ENCODE results near the gene ADGRL1.
"Not testable (repeated sequence)": the region's sequence is repeated elsewhere in the genome, so short reads cannot be mapped to it uniquely, and the experiment has no call there.

Gene ADGRL1

GRCh38 chr19:14152713-14153112 lies 53.3 kb downstream of the ADGRL1 start:
- no peak overlapping the region for H3K4me3 ChIP-seq (ENCODE audit: low read depth in 1 of 5, low read length in 5 of 5)
- peaks cover 3 to 50% (median 47%) of the 10 kb centered on the region in 5 donors for H3K36me3 ChIP-seq (ENCODE audit: control insufficient read depth in 5 of 5, insufficient read depth in 5 of 5, low read length in 5 of 5)
- H3K9me3 ChIP-seq (ENCODE audit: control insufficient read depth in 5 of 5, low read length in 5 of 5), result no peaks in the 10 kb centered on the region
- no peaks in the 10 kb centered on the region for H3K27me3 ChIP-seq (ENCODE audit: control insufficient read depth in 5 of 5, insufficient read depth in 4 of 5, low read length in 5 of 5)
- no peak overlapping the region for H3K9ac ChIP-seq (ENCODE audit: low read length in 5 of 5)
- H3K4me1 ChIP-seq (ENCODE audit: control insufficient read depth in 5 of 5, insufficient read depth in 5 of 5, low read length in 5 of 5), result peaks cover 2 to 30% (median 29%) of the 10 kb centered on the region in 5 donors
- H3K27ac ChIP-seq (ENCODE audit: low read depth, low read length), result no peak overlapping the region

GRCh38 chr19:14150770-14151661 lies 55.0 kb downstream of the ADGRL1 start:
- H3K9me3 ChIP-seq (ENCODE audit: control insufficient read depth in 5 of 5, low read length in 5 of 5), result no peaks in the 10 kb centered on the region
- peaks cover 3 to 34% (median 31%) of the 10 kb centered on the region in 5 donors for H3K36me3 ChIP-seq (ENCODE audit: control insufficient read depth in 5 of 5, insufficient read depth in 5 of 5, low read length in 5 of 5)
- no peak overlapping the region for H3K27ac ChIP-seq (ENCODE audit: low read depth, low read length)
- H3K9ac ChIP-seq (ENCODE audit: low read length in 5 of 5), result peak overlapping the region in 1 of 5 donors; percentile 2
- H3K4me1 ChIP-seq (ENCODE audit: control insufficient read depth in 5 of 5, insufficient read depth in 5 of 5, low read length in 5 of 5), result peaks cover 2 to 39% (median 30%) of the 10 kb centered on the region in 5 donors
- H3K27me3 ChIP-seq (ENCODE audit: control insufficient read depth in 5 of 5, insufficient read depth in 4 of 5, low read length in 5 of 5), result no peaks in the 10 kb centered on the region
- H3K4me3 ChIP-seq (ENCODE audit: low read depth in 1 of 5, low read length in 5 of 5), result no peak overlapping the region

DNA sequence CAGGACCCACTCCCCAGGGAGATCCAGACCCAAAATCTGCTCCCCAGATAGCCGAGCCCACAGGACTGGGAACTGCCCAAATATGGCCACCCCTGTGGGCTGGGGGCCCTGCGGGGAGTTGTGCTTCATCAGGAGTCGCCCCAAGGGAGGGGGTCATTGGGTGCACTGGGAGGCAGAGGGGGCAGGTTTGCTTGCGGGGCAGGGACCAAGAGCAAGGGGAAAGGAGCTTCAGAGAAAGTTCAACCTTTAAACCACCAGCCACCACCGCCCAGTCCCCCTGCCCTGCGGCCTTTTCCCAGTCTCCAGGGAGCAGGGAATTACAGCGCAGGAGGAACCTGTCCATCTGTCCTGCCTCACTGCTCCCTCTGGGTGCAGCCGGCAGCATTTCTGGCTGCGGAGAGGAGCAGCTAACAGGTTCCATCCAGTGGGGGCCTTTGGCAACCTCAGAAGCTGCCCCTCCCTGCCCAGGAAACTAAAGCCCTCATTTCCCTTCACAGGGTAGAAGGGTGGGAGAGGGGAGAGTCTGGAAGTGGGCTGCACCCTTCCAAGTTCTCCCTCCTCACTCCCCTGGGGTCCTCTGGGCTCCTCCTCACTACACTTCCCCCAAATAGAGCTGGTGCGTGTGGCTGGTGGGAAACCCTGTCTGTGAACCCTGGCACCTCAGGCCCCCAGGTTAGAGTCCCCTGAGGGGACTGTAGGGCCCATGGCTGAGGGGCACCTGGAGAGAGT lies 55.8 kb downstream of the ADGRL1 start:
- H3K4me3 ChIP-seq (ENCODE audit: low read depth in 1 of 5, low read length in 5 of 5), result peak overlapping the region in 2 of 5 donors; percentile 38 to 39
- peak overlapping the region; percentile 30 for H3K27ac ChIP-seq (ENCODE audit: low read depth, low read length)
- H3K9me3 ChIP-seq (ENCODE audit: control insufficient read depth in 5 of 5, low read length in 5 of 5), result no peaks in the 10 kb centered on the region
- peak overlapping the region in 4 of 5 donors; percentile 2 to 51 (median 21) for H3K9ac ChIP-seq (ENCODE audit: low read length in 5 of 5)
- H3K36me3 ChIP-seq (ENCODE audit: control insufficient read depth in 5 of 5, insufficient read depth in 5 of 5, low read length in 5 of 5), result peaks cover 0 to 27% (median 25%) of the 10 kb centered on the region in 5 donors
- no peaks in the 10 kb centered on the region for H3K27me3 ChIP-seq (ENCODE audit: control insufficient read depth in 5 of 5, insufficient read depth in 4 of 5, low read length in 5 of 5)
- H3K4me1 ChIP-seq (ENCODE audit: control insufficient read depth in 5 of 5, insufficient read depth in 5 of 5, low read length in 5 of 5), result peaks cover 2 to 39% (median 30%) of the 10 kb centered on the region in 5 donors

GRCh38 chr19:14149509-14149994 lies 56.4 kb downstream of the ADGRL1 start:
- H3K9me3 ChIP-seq (ENCODE audit: control insufficient read depth in 5 of 5, low read length in 5 of 5), result no peaks in the 10 kb centered on the region

DNA sequence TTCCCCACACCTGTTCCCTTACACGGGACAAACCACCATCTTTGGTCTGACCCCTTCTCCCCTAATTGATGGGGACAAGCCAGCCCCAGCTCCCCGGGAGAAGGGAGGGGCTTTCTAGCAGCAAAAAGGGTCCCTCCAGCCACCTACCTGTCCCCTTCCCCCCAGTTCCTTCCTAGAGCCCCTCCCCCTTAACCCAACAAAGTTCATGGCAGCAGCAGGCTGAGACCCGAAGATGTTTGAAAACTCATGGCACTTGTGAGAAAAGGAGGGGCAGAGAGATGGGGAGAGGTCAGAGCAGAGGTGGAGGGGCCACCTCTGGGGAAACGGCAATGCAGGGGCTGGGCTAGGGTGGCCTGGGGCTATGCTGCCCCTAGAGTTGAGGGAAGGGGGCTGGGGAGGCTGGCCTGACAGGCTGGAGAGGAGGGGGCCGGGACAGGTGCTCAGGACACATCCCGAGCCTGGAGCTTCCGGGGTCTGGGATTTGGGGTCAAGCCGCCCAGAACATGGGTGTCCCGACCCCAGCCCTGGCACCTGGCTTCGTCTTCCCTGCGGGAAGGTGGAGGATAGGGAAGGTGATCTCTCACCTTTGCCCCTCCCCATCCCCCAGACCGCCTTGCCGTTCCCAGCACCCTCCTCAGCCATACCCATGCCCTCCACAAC lies 57.1 kb downstream of the ADGRL1 start:
- peaks cover 0 to 18% (median 17%) of the 10 kb centered on the region in 5 donors for H3K36me3 ChIP-seq (ENCODE audit: control insufficient read depth in 5 of 5, insufficient read depth in 5 of 5, low read length in 5 of 5)
- H3K4me3 ChIP-seq (ENCODE audit: low read depth in 1 of 5, low read length in 5 of 5), result peak overlapping the region in 3 of 5 donors; percentile 36 to 39 (median 38)
- no peaks in the 10 kb centered on the region for H3K9me3 ChIP-seq (ENCODE audit: control insufficient read depth in 5 of 5, low read length in 5 of 5)
- H3K4me1 ChIP-seq (ENCODE audit: control insufficient read depth in 5 of 5, insufficient read depth in 5 of 5, low read length in 5 of 5), result peaks cover 2 to 39% (median 30%) of the 10 kb centered on the region in 5 donors
- peak overlapping the region in 3 of 5 donors; percentile 4 to 44 (median 38) for H3K9ac ChIP-seq (ENCODE audit: low read length in 5 of 5)
- H3K27me3 ChIP-seq (ENCODE audit: control insufficient read depth in 5 of 5, insufficient read depth in 4 of 5, low read length in 5 of 5), result no peaks in the 10 kb centered on the region
- peak overlapping the region; percentile 18 for H3K27ac ChIP-seq (ENCODE audit: low read depth, low read length)

More at GRCh38 chr19:14149509-14149994, 56.4 kb downstream of the ADGRL1 start:
- H3K36me3 ChIP-seq (ENCODE audit: control insufficient read depth in 5 of 5, insufficient read depth in 5 of 5, low read length in 5 of 5), result peaks cover 0 to 23% (median 20%) of the 10 kb centered on the region in 5 donors
- H3K9ac ChIP-seq (ENCODE audit: low read length in 5 of 5), result peak overlapping the region in 3 of 5 donors; percentile 38 to 51 (median 44)
- H3K27ac ChIP-seq (ENCODE audit: low read depth, low read length), result peak overlapping the region; percentile 30
- H3K4me1 ChIP-seq (ENCODE audit: control insufficient read depth in 5 of 5, insufficient read depth in 5 of 5, low read length in 5 of 5), result peaks cover 2 to 39% (median 30%) of the 10 kb centered on the region in 5 donors
- no peaks in the 10 kb centered on the region for H3K27me3 ChIP-seq (ENCODE audit: control insufficient read depth in 5 of 5, insufficient read depth in 4 of 5, low read length in 5 of 5)
- peak overlapping the region in 3 of 5 donors; percentile 36 to 39 (median 38) for H3K4me3 ChIP-seq (ENCODE audit: low read depth in 1 of 5, low read length in 5 of 5)

GRCh38 chr19:14147797-14148605 lies 58.0 kb downstream of the ADGRL1 start:
- H3K4me1 ChIP-seq (ENCODE audit: control insufficient read depth in 5 of 5, insufficient read depth in 5 of 5, low read length in 5 of 5), result peaks cover 2 to 39% (median 30%) of the 10 kb centered on the region in 5 donors
- peak overlapping the region; percentile 18 for H3K27ac ChIP-seq (ENCODE audit: low read depth, low read length)
- H3K36me3 ChIP-seq (ENCODE audit: control insufficient read depth in 5 of 5, insufficient read depth in 5 of 5, low read length in 5 of 5), result peaks cover 0 to 17% (median 17%) of the 10 kb centered on the region in 5 donors
- peak overlapping the region in 3 of 5 donors; percentile 4 to 36 (median 8) for H3K4me3 ChIP-seq (ENCODE audit: low read depth in 1 of 5, low read length in 5 of 5)
- H3K9me3 ChIP-seq (ENCODE audit: control insufficient read depth in 5 of 5, low read length in 5 of 5), result no peaks in the 10 kb centered on the region
- no peaks in the 10 kb centered on the region for H3K27me3 ChIP-seq (ENCODE audit: control insufficient read depth in 5 of 5, insufficient read depth in 4 of 5, low read length in 5 of 5)
- H3K9ac ChIP-seq (ENCODE audit: low read length in 5 of 5), result peak overlapping the region in 2 of 5 donors; percentile 4 to 35

DNA sequence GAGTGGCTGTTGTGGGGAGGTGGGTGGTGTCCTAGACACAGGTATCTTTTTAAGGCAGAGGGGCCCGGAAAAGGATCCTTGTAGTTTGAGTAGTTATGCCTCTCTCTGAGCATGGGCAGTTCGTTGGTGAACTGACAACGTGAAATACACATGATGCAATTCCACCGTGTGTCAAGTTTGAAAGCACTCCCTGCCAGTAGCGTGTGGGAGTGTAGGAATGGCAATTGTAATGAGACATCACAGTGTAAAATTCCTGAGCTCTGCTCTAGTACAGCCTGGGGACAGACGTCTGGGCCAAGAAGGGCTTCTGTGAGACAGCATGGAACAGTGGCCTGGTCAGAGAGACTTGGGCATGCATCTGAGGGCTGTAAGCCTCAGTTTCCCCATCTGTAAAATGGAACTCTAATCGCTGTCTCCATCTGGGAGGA lies 59.2 kb downstream of the ADGRL1 start:
- H3K27ac ChIP-seq (ENCODE audit: low read depth, low read length), result no peak overlapping the region
- no peaks in the 10 kb centered on the region for H3K27me3 ChIP-seq (ENCODE audit: control insufficient read depth in 5 of 5, insufficient read depth in 4 of 5, low read length in 5 of 5)
- no peaks in the 10 kb centered on the region for H3K9me3 ChIP-seq (ENCODE audit: control insufficient read depth in 5 of 5, low read length in 5 of 5)
- H3K9ac ChIP-seq (ENCODE audit: low read length in 5 of 5), result no peak overlapping the region
- H3K4me3 ChIP-seq (ENCODE audit: low read depth in 1 of 5, low read length in 5 of 5), result no peak overlapping the region
- H3K36me3 ChIP-seq (ENCODE audit: control insufficient read depth in 5 of 5, insufficient read depth in 5 of 5, low read length in 5 of 5), result peaks cover 0 to 5% (median 5%) of the 10 kb centered on the region in 5 donors
- H3K4me1 ChIP-seq (ENCODE audit: control insufficient read depth in 5 of 5, insufficient read depth in 5 of 5, low read length in 5 of 5), result peaks cover 2 to 39% (median 30%) of the 10 kb centered on the region in 5 donors

- not testable (repeated sequence) for H3K27me3 ChIP-seq (ENCODE audit: control insufficient read depth in 5 of 5, insufficient read depth in 4 of 5, low read length in 5 of 5); H3K9me3 ChIP-seq (ENCODE audit: control insufficient read depth in 5 of 5, low read length in 5 of 5); H3K4me3 ChIP-seq (ENCODE audit: low read depth in 1 of 5, low read length in 5 of 5); H3K36me3 ChIP-seq (ENCODE audit: control insufficient read depth in 5 of 5, insufficient read depth in 5 of 5, low read length in 5 of 5); H3K9ac ChIP-seq (ENCODE audit: low read length in 5 of 5); H3K27ac ChIP-seq (ENCODE audit: low read depth, low read length)
- peaks cover 2 to 39% (median 30%) of the 10 kb centered on the region in 5 donors for H3K4me1 ChIP-seq (ENCODE audit: control insufficient read depth in 5 of 5, insufficient read depth in 5 of 5, low read length in 5 of 5)
Observed at GRCh38 chr19:14146169-14146568, 59.8 kb downstream of the ADGRL1 start.

- H3K27me3 ChIP-seq (ENCODE audit: control insufficient read depth in 5 of 5, insufficient read depth in 4 of 5, low read length in 5 of 5), result no peaks in the 10 kb centered on the region
- H3K9me3 ChIP-seq (ENCODE audit: control insufficient read depth in 5 of 5, low read length in 5 of 5), result no peaks in the 10 kb centered on the region
- no peak overlapping the region for H3K4me3 ChIP-seq (ENCODE audit: low read depth in 1 of 5, low read length in 5 of 5)
- no peaks in the 10 kb centered on the region for H3K36me3 ChIP-seq (ENCODE audit: control insufficient read depth in 5 of 5, insufficient read depth in 5 of 5, low read length in 5 of 5)
- H3K9ac ChIP-seq (ENCODE audit: low read length in 5 of 5), result no peak overlapping the region
- peaks cover 2 to 36% (median 29%) of the 10 kb centered on the region in 5 donors for H3K4me1 ChIP-seq (ENCODE audit: control insufficient read depth in 5 of 5, insufficient read depth in 5 of 5, low read length in 5 of 5)
- H3K27ac ChIP-seq (ENCODE audit: low read depth, low read length), result no peak overlapping the region
Observed at GRCh38 chr19:14145381-14145780, 60.6 kb downstream of the ADGRL1 start.

Data from subcutaneous abdominal adipose tissue (tissue), 5 donors.